H9 (cell line): ENCODE data around the gene RNF126. TPM values are rescaled to one million over a fixed set of nuclear protein-coding genes. Genes with fewer than 3 reads are reported as not detected.

Experiments
- DNase-seq: peaks from one replicate; pipeline ENCODE4 v3.0.0-alpha.2; 2017
- H2AFZ ChIP-seq: one replicate; pipeline ENCODE4 v1.6.1; 2013; ENCODE audit warnings: mild to moderate bottlenecking, low read length, control low read depth, moderate library complexity
- H2AK5ac ChIP-seq: 2 replicates; pipeline ENCODE4 v1.6.1; 2013; ENCODE audit warnings: low read length, control low read depth, mixed read lengths; ENCODE audit not compliant: insufficient read length
- H2BK120ac ChIP-seq: one replicate; pipeline ENCODE4 v1.6.1; 2013; ENCODE audit warnings: low read depth, mild to moderate bottlenecking, low read length, control low read depth, inconsistent platforms; ENCODE audit not compliant: poor library complexity, severe bottlenecking
- H2BK12ac ChIP-seq: 2 replicates; pipeline ENCODE4 v1.6.1; 2013; ENCODE audit warnings: low read length, control low read depth, mixed read lengths, low read depth; ENCODE audit not compliant: insufficient read length
- H2BK15ac ChIP-seq: 2 replicates; pipeline ENCODE4 v1.6.1; 2013; ENCODE audit warnings: low read depth, low read length, control low read depth
- H2BK20ac ChIP-seq: one replicate; pipeline ENCODE4 v1.6.1; 2013; ENCODE audit warnings: low read depth, mild to moderate bottlenecking, low read length, control low read depth, inconsistent platforms; ENCODE audit not compliant: poor library complexity, severe bottlenecking
- H2BK5ac ChIP-seq: 2 replicates; pipeline ENCODE4 v1.6.1; 2013; ENCODE audit warnings: low read length, control low read depth, mixed read lengths; ENCODE audit not compliant: insufficient read length
- H3K14ac ChIP-seq: 2 replicates; pipeline ENCODE4 v1.6.1; 2013; ENCODE audit warnings: low read length, control low read depth; ENCODE audit not compliant: insufficient read depth
- H3K18ac ChIP-seq: 2 replicates; pipeline ENCODE4 v1.6.1; 2013; ENCODE audit warnings: low read depth, mild to moderate bottlenecking, mixed read lengths, low read length, control low read depth; ENCODE audit not compliant: insufficient read length
- H3K23ac ChIP-seq: 2 replicates; pipeline ENCODE4 v1.6.1; 2013; ENCODE audit warnings: low read length, control low read depth, mixed read lengths, low read depth; ENCODE audit not compliant: insufficient read length
- H3K23me2 ChIP-seq: 2 replicates; pipeline ENCODE4 v1.6.1; 2013; ENCODE audit warnings: low read depth, mild to moderate bottlenecking, mixed read lengths, low read length, control low read depth; ENCODE audit not compliant: insufficient read length, poor library complexity, severe bottlenecking
- H3K27ac ChIP-seq: 2 replicates; pipeline ENCODE4 v1.5.1; 2013; ENCODE audit warnings: low read length, control low read depth, mixed read lengths, low read depth; ENCODE audit not compliant: insufficient read length
- H3K27me3 ChIP-seq: 2 replicates; pipeline ENCODE4 v1.6.1; 2013; ENCODE audit warnings: low read length, control low read depth, inconsistent platforms; ENCODE audit not compliant: insufficient read depth
- H3K4ac ChIP-seq: 2 replicates; pipeline ENCODE4 v1.6.1; 2013; ENCODE audit warnings: low read depth, mild to moderate bottlenecking, control low read depth, inconsistent platforms, low read length, moderate library complexity
- H3K4me1 ChIP-seq: 2 replicates; pipeline ENCODE4 v1.6.1; 2013; ENCODE audit warnings: low read length, control low read depth, inconsistent platforms; ENCODE audit not compliant: insufficient read depth
- H3K4me2 ChIP-seq: 2 replicates; pipeline ENCODE4 v1.6.1; 2013; ENCODE audit warnings: low read length, control low read depth, mixed read lengths; ENCODE audit not compliant: insufficient read length, insufficient read depth
- H3K56ac ChIP-seq: 2 replicates; pipeline ENCODE4 v1.6.1; 2013; ENCODE audit warnings: low read depth, mild to moderate bottlenecking, mixed read lengths, low read length, control low read depth; ENCODE audit not compliant: insufficient read length
- H3K79me1 ChIP-seq: 2 replicates; pipeline ENCODE4 v1.6.1; 2013; ENCODE audit warnings: low read depth, mild to moderate bottlenecking, moderate library complexity, low read length, control low read depth, inconsistent platforms; ENCODE audit not compliant: insufficient read depth, poor library complexity, severe bottlenecking
- H3K79me2 ChIP-seq: 2 replicates; pipeline ENCODE4 v1.6.1; 2013; ENCODE audit warnings: low read length, control low read depth, inconsistent platforms; ENCODE audit not compliant: insufficient read depth
- H3K9ac ChIP-seq: 2 replicates; pipeline ENCODE4 v1.6.1; 2013; ENCODE audit warnings: low read length, control low read depth, mixed read lengths; ENCODE audit not compliant: insufficient read length; ENCODE audit errors: extremely low read depth
- H3K9me3 ChIP-seq: one replicate; pipeline ENCODE4 v1.6.1; 2013; ENCODE audit warnings: low read depth, low read length, inconsistent platforms; ENCODE audit not compliant: control insufficient read depth
- H3T11ph ChIP-seq: one replicate; pipeline ENCODE4 v1.6.1; 2013; ENCODE audit warnings: mild to moderate bottlenecking, low read length, control low read depth, inconsistent platforms
- H4K20me1 ChIP-seq: one replicate; pipeline ENCODE4 v1.6.1; 2013; ENCODE audit not compliant: control insufficient read depth, insufficient read length, insufficient read depth
- H4K5ac ChIP-seq: 2 replicates; pipeline ENCODE4 v1.6.1; 2013; ENCODE audit warnings: low read depth, mild to moderate bottlenecking, mixed read lengths, low read length, control low read depth; ENCODE audit not compliant: insufficient read length
- H4K8ac ChIP-seq: replicated peaks from 2 replicates; pipeline ENCODE4 v1.6.1; 2013; ENCODE audit warnings: low read length, control low read depth, mixed read lengths, low read depth; ENCODE audit not compliant: insufficient read length
- H4K91ac ChIP-seq: 2 replicates; pipeline ENCODE4 v1.6.1; 2013; ENCODE audit warnings: low read depth, mild to moderate bottlenecking, moderate library complexity, mixed read lengths, low read length, control low read depth; ENCODE audit not compliant: insufficient read length
- H3K27ac Mint-ChIP-seq, 3 experiments: 2 replicates in 2 of 3; 3 replicates in 1 of 3; pipeline ENCODE4 v1.8.0; 2020 to 2021; ENCODE audit warnings: mixed read lengths in 3 of 3, mild to moderate bottlenecking in 1 of 3, moderate library complexity in 1 of 3
- H3K27me3 Mint-ChIP-seq: 2 replicates; pipeline ENCODE4 v1.8.0; 2021; ENCODE audit warnings: low read depth, mild to moderate bottlenecking, moderate library complexity, mixed read lengths
- H3K36me3 Mint-ChIP-seq, 3 experiments: 2 replicates in 2 of 3; 3 replicates in 1 of 3; pipeline ENCODE4 v1.8.0; 2020 to 2021; ENCODE audit warnings: low read depth in 3 of 3, mixed read lengths in 3 of 3; ENCODE audit not compliant: insufficient read depth in 1 of 3
- H3K4me1 Mint-ChIP-seq, 2 experiments: 2 replicates each; pipeline ENCODE4 v1.8.0; 2020; ENCODE audit warnings: mixed read lengths in 2 of 2
- H3K4me3 Mint-ChIP-seq, 2 experiments: 2 replicates in 1 of 2; 3 replicates in 1 of 2; pipeline ENCODE4 v1.8.0; 2020 to 2021; ENCODE audit warnings: mild to moderate bottlenecking in 2 of 2, mixed read lengths in 2 of 2, moderate library complexity in 1 of 2
- H3K9me3 Mint-ChIP-seq, 2 experiments: 2 replicates in 1 of 2; 3 replicates in 1 of 2; pipeline ENCODE4 v1.8.0; 2020; ENCODE audit warnings: mild to moderate bottlenecking in 2 of 2, mixed read lengths in 2 of 2, moderate library complexity in 1 of 2
- CTCF ChIP-seq: fragments of 200-600 bp; sonication (generic); conservative IDR thresholded peaks from 3 replicates; pipeline ENCODE4 v1.8.0; 2021; ENCODE audit warnings: antibody characterized with exemption, mild to moderate bottlenecking
- WGBS: extraction: QIAGEN DNeasy Blood & Tissue Kit; methylation state at CpG from one replicate; pipeline ENCODE4 v1.1.7; 2013; ENCODE audit warnings: missing lambda C conversion rate, low lambda C conversion rate, mixed read lengths; ENCODE audit not compliant: insufficient read length; ENCODE audit errors: extremely low coverage; 5-methylcytosine and 5-hydroxymethylcytosine counted together
- total RNA-seq: library from RNA; stranded (reverse); gene quantifications from 2 replicates; pipeline ENCODE4 v1.2.1, GENCODE V29; 2021

RNF126 gene
- total RNA-seq, 1 experiment from 2014 or later = 81.9 TPM

GRCh38 chr19:651114-651818, 11.7 kb downstream of the RNF126 start:
- no peak overlapping the region for H4K91ac ChIP-seq
- no peaks in the 10 kb centered on the region for H3K27me3 ChIP-seq
- H3K27ac Mint-ChIP-seq = no peak overlapping the region
- H2BK5ac ChIP-seq = no peak overlapping the region
- no peak overlapping the region for H3K27ac ChIP-seq
- no peak overlapping the region for H3K9ac ChIP-seq
- H3K79me2 ChIP-seq = peaks cover 26% of the 10 kb centered on the region
- no peak overlapping the region for H4K5ac ChIP-seq
- no peak overlapping the region for H3K4me2 ChIP-seq
- no peak overlapping the region for H3K18ac ChIP-seq
- no peak for TF ChIP-seq CTCF
- H3K4ac ChIP-seq = no peak overlapping the region
- no peaks in the 10 kb centered on the region for H3K4me1 ChIP-seq
- no peak for DNase-seq
- H3T11ph ChIP-seq = no peak overlapping the region
- no peaks in the 10 kb centered on the region for H3K9me3 ChIP-seq
- H3K27me3 Mint-ChIP-seq = no peaks in the 10 kb centered on the region
- H2AK5ac ChIP-seq = no peak overlapping the region
- H3K56ac ChIP-seq = no peak overlapping the region
- no peak overlapping the region for H2BK120ac ChIP-seq
- H3K23me2 ChIP-seq = no peaks in the 10 kb centered on the region
- H2BK12ac ChIP-seq = no peak overlapping the region
- no peaks in the 10 kb centered on the region for H3K4me1 Mint-ChIP-seq
- no CpG with 5 or more reads among the region's 58 CpGs for WGBS
- H3K36me3 Mint-ChIP-seq = peaks cover 9 to 30% (median 27%) of the 10 kb centered on the region in 3 experiments; a peak in 6 of 7 replicates
- no peak overlapping the region for H2BK20ac ChIP-seq
- H4K8ac ChIP-seq = no peak overlapping the region
- no peak overlapping the region for H3K23ac ChIP-seq
- peaks cover 7% of the 10 kb centered on the region for H4K20me1 ChIP-seq
- H2BK15ac ChIP-seq = no peak overlapping the region
- H3K79me1 ChIP-seq = peaks cover 10% of the 10 kb centered on the region
- H3K4me3 Mint-ChIP-seq = no peak overlapping the region
- H3K9me3 Mint-ChIP-seq = no peaks in the 10 kb centered on the region; a peak in 1 of 5 replicates
- no peak overlapping the region for H3K14ac ChIP-seq
- no peak overlapping the region for H2AFZ ChIP-seq
